KMS-11 (cell line): ENCODE measurements around the gene KDF1.

ENCODE experiments used
- H2AFZ ChIP-seq: fragments of 200-600 bp; sonication (generic); 2 replicates; pipeline ENCODE4 v1.6.1; 2016; ENCODE audit warnings: antibody characterized with exemption, mixed run types, low read depth
- H3K27ac ChIP-seq: fragments of 200-600 bp; sonication (generic); 2 replicates; pipeline ENCODE4 v1.6.1; 2016; ENCODE audit warnings: mild to moderate bottlenecking, mixed run types
- H3K27me3 ChIP-seq: fragments of 200-600 bp; sonication (generic); 2 replicates; pipeline ENCODE4 v1.6.1; 2017; ENCODE audit warnings: mild to moderate bottlenecking, low read depth, mixed run types, moderate library complexity; ENCODE audit not compliant: insufficient read depth
- H3K36me3 ChIP-seq: fragments of 200-600 bp; sonication (generic); 2 replicates; pipeline ENCODE4 v1.6.1; 2017; ENCODE audit warnings: mild to moderate bottlenecking, mixed run types; ENCODE audit not compliant: insufficient read depth
- H3K4me1 ChIP-seq: fragments of 200-600 bp; sonication (generic); 2 replicates; pipeline ENCODE4 v1.6.1; 2016; ENCODE audit warnings: mild to moderate bottlenecking, low read depth, mixed run types; ENCODE audit not compliant: poor library complexity, severe bottlenecking
- H3K4me2 ChIP-seq: fragments of 200-600 bp; sonication (generic); 2 replicates; pipeline ENCODE4 v1.7.0; 2016; ENCODE audit warnings: mild to moderate bottlenecking, mixed run types
- H3K4me3 ChIP-seq: fragments of 200-600 bp; sonication (generic); IDR thresholded peaks from 2 replicates; pipeline ENCODE4 v1.6.1; 2017; ENCODE audit warnings: low read depth, low read length, mixed read lengths; ENCODE audit not compliant: insufficient read depth
- H3K79me2 ChIP-seq: fragments of 200-600 bp; sonication (generic); 2 replicates; pipeline ENCODE4 v1.6.1; 2016; ENCODE audit warnings: low read depth, mixed run types; ENCODE audit not compliant: insufficient read depth
- H3K9ac ChIP-seq: fragments of 200-600 bp; sonication (generic); 2 replicates; pipeline ENCODE4 v1.6.1; 2016; ENCODE audit warnings: mild to moderate bottlenecking, mixed run types
- H4K20me1 ChIP-seq: fragments of 200-600 bp; sonication (generic); 2 replicates; pipeline ENCODE4 v1.6.1; 2016; ENCODE audit warnings: mild to moderate bottlenecking, mixed run types; ENCODE audit not compliant: insufficient read depth
- TF ChIP-seq, protein P1 (sequence below): fragments of 200-600 bp; sonication (generic); conservative IDR thresholded peaks from 2 replicates; pipeline ENCODE4 v1.6.1; 2017; ENCODE audit warnings: low read depth, mild to moderate bottlenecking, antibody characterized with exemption, low read length, moderate library complexity, mixed read lengths

KDF1 gene

DNA sequence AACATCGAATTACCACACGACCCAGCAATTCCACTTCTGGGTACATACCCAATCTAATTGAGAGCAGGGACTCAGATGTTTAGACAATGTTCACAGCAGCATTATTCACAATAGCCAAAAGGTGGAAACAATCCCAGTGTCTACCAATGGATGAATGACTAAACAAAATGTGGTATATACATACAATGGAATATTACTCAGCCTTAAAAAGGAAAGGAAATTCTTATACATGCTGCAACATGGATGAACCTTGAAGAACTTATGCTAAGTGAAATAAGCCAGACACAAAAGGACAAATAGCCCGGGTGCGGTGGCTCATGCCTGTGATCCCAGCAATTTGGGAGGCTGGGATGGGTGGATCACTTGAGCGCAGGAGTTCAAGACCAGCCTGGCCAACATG lies 6.9 kb downstream of the KDF1 start:
- H3K9ac ChIP-seq, result no peak overlapping the region
- no peak overlapping the region for H3K27ac ChIP-seq
- no peaks in the 10 kb centered on the region for H3K4me1 ChIP-seq
- H2AFZ ChIP-seq, result no peak overlapping the region
- no peaks in the 10 kb centered on the region for H4K20me1 ChIP-seq
- no peaks in the 10 kb centered on the region for H3K79me2 ChIP-seq
- H3K4me2 ChIP-seq, result no peak overlapping the region
- no peaks in the 10 kb centered on the region for H3K36me3 ChIP-seq
- TF ChIP-seq, protein P1, sequence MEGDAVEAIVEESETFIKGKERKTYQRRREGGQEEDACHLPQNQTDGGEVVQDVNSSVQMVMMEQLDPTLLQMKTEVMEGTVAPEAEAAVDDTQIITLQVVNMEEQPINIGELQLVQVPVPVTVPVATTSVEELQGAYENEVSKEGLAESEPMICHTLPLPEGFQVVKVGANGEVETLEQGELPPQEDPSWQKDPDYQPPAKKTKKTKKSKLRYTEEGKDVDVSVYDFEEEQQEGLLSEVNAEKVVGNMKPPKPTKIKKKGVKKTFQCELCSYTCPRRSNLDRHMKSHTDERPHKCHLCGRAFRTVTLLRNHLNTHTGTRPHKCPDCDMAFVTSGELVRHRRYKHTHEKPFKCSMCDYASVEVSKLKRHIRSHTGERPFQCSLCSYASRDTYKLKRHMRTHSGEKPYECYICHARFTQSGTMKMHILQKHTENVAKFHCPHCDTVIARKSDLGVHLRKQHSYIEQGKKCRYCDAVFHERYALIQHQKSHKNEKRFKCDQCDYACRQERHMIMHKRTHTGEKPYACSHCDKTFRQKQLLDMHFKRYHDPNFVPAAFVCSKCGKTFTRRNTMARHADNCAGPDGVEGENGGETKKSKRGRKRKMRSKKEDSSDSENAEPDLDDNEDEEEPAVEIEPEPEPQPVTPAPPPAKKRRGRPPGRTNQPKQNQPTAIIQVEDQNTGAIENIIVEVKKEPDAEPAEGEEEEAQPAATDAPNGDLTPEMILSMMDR, result no peak
- no peak overlapping the region for H3K4me3 ChIP-seq
- H3K27me3 ChIP-seq, result no peaks in the 10 kb centered on the region; the same call in 1 of the 2 replicates

DNA sequence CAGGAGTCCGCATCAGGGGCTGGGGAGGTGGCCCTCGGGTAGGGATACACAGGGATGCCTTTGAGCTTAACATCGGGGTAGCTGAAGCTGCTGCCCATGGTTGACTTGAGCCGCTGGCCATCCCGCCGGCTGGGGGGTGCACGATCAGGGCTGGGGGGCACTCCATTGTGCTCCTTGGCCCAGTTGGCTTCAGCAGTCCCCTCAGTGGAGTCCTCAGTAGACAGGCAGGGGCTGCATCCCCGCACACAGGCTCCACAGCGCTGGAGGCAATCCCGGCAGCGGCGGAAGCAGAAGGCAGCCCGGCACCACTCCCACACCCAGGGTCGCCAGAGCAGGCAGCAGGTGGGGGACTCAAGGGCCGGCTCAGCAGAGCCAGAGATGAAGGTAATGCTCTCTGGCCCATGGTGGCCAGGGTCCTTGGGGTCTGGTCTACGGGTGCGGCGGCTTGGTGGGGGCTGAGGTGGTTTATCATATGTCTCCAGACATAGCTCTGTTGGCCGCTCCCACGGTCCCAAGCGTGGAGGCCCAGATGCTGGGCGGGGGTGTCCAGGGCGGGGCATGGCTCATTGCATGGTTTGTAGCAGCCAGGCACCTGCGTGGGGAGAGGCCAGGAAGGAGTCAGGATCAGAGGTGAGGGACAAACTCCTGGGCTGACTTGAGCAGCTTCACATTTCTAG lies 8.3 kb downstream of the KDF1 start:
- Histone ChIP-seq H4K20me1 (no peaks in the 10 kb centered on the region), H3K4me3 (no peak overlapping the region), H3K4me1 (no peaks in the 10 kb centered on the region), H3K27ac (no peak overlapping the region), H3K4me2 (no peak overlapping the region), H3K79me2 (no peaks in the 10 kb centered on the region), H3K27me3 (no peaks in the 10 kb centered on the region; the same call in 1 of the 2 replicates), H3K36me3 (no peaks in the 10 kb centered on the region), H3K9ac (no peak overlapping the region), H2AFZ (no peak overlapping the region)
- TF ChIP-seq, protein P1, result no peak

DNA sequence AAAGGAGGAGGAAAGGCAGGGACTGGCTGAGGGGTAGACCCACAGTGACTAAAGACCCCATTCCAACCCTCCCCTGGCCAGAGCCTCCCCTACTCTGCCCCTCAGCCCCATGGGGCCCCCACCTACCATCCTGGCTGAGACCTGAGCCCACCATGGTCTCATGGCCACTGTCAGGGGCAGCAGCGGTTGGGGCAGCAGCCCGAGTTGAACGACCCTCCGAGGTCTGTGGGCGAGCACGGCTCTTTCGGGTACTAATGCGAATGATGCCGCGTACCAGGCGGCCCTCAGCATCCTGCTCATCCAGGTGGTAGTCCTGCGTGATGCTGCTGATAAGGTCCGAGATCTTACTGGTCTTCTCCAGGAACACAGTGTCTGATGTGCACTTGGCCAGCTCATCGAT lies 9.1 kb downstream of the KDF1 start:
- no peaks in the 10 kb centered on the region; the same call in 1 of the 2 replicates for H3K27me3 ChIP-seq
- H4K20me1 ChIP-seq, result no peaks in the 10 kb centered on the region
- H3K4me1 ChIP-seq, result no peaks in the 10 kb centered on the region
- no peaks in the 10 kb centered on the region for H3K79me2 ChIP-seq
- no peak overlapping the region for H2AFZ ChIP-seq
- no peak overlapping the region for H3K4me3 ChIP-seq
- no peak overlapping the region for H3K9ac ChIP-seq
- TF ChIP-seq, protein P1, result no peak
- H3K36me3 ChIP-seq, result no peaks in the 10 kb centered on the region
- no peak overlapping the region for H3K27ac ChIP-seq
- H3K4me2 ChIP-seq, result no peak overlapping the region

DNA sequence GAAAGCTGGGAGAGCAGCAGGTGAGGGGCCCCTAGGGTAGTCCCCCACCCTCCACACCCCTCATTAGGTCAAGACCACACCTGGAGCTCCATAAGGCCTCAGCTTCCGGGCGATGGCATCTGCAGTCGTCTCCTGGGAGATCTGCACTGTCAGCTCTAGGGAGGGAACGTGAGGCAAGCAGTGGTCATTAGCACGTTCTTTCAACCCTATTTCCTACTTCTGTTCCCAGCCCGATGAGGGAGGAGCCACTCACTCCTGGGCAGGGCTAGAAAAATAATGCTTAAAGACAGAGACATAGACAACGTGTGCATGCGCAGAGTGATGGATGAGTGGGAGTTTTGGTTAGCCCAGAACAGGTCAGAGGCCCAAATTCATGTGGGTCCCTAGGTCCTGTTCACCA lies 9.7 kb downstream of the KDF1 start:
- Histone ChIP-seq H4K20me1 (no peaks in the 10 kb centered on the region), H3K4me2 (no peak overlapping the region), H3K27me3 (no peaks in the 10 kb centered on the region), H2AFZ (no peak overlapping the region), H3K9ac (no peak overlapping the region), H3K4me1 (no peaks in the 10 kb centered on the region), H3K4me3 (no peak overlapping the region), H3K79me2 (no peaks in the 10 kb centered on the region), H3K27ac (no peak overlapping the region), H3K36me3 (no peaks in the 10 kb centered on the region)
- TF ChIP-seq, protein P1, result no peak
